ENCODE measurements around the gene PNCK. TPM values are rescaled to one million over a fixed set of nuclear protein-coding genes. Genes with fewer than 3 reads are reported as not detected.

PNCK gene
- total and polyA plus RNA-seq, 9 donors = 0.51 to 5.9 (median 1.3) TPM; not detected in 1

- Histone ChIP-seq H3K4me3 (no peak overlapping the region), H3K9me3 (peaks cover 0 to 7% of the 10 kb centered on the region in 2 donors), H3K27me3 (no peaks in the 10 kb centered on the region), H3K36me3 (no peaks in the 10 kb centered on the region), H3K4me1 (ENCODE audit: insufficient read depth) (no peaks in the 10 kb centered on the region), H3K27ac (no peak overlapping the region)
- intact Hi-C loops (cut with DNase I) = no loop called here
- 75 to 87% (median 75%) methylated on average over 9 of the region's 9 CpGs for WGBS, 3 donors
- no peak for TF ChIP-seq CTCF (IDR thresholded peaks at IDR 0.05)
- TF ChIP-seq EP300 (IDR thresholded peaks at IDR 0.05) = no peak
- TF ChIP-seq POLR2A (IDR thresholded peaks at IDR 0.05) = no peak
- DNase-seq = peak in 1 of 5 donors; percentile 7
Measured at GRCh38 chrX:153651540-153652079, 22.0 kb downstream of the PNCK start.

GRCh38 chrX:153650959-153651358 is 22.7 kb downstream of the PNCK start:
- no peak overlapping the region for H3K4me3 ChIP-seq
- no peaks in the 10 kb centered on the region for H3K36me3 ChIP-seq
- WGBS, 3 donors = 85 to 87% (median 85%) methylated on average over 13 of the region's 13 CpGs
- H3K27ac ChIP-seq = no peak overlapping the region
- intact Hi-C loops (cut with DNase I) = no loop called here
- TF ChIP-seq EP300 (IDR thresholded peaks at IDR 0.05) (no peak), CTCF (IDR thresholded peaks at IDR 0.05) (no peak), POLR2A (IDR thresholded peaks at IDR 0.05) (no peak)
- peaks cover 0 to 7% of the 10 kb centered on the region in 2 donors for H3K9me3 ChIP-seq
- DNase-seq = no peak
- no peaks in the 10 kb centered on the region for H3K27me3 ChIP-seq
- no peaks in the 10 kb centered on the region for H3K4me1 ChIP-seq (ENCODE audit: insufficient read depth)

GRCh38 chrX:153649915-153650782 is 23.5 kb downstream of the PNCK start:
- no peaks in the 10 kb centered on the region for H3K4me1 ChIP-seq (ENCODE audit: insufficient read depth)
- TF ChIP-seq POLR2A (IDR thresholded peaks at IDR 0.05) (no peak), CTCF (IDR thresholded peaks at IDR 0.05) (no peak), EP300 (IDR thresholded peaks at IDR 0.05) (no peak)
- DNase-seq = peak in 4 of 5 donors; percentile 6 to 11 (median 8)

GRCh38 chrX:153649178-153649914 is 24.3 kb downstream of the PNCK start:
- H3K27ac ChIP-seq = no peak overlapping the region
- no peaks in the 10 kb centered on the region for H3K4me1 ChIP-seq (ENCODE audit: insufficient read depth)
- H3K36me3 ChIP-seq = no peaks in the 10 kb centered on the region
- peaks cover 0 to 7% of the 10 kb centered on the region in 2 donors for H3K9me3 ChIP-seq
- no peak overlapping the region for H3K4me3 ChIP-seq
- DNase-seq = peak; percentile 7 to 31 (median 11)
- TF ChIP-seq POLR2A (IDR thresholded peaks at IDR 0.05) (no peak), CTCF (IDR thresholded peaks at IDR 0.05) (no peak), EP300 (IDR thresholded peaks at IDR 0.05) (no peak)
- intact Hi-C loops (cut with DNase I) = no loop called here
- H3K27me3 ChIP-seq = no peaks in the 10 kb centered on the region
- WGBS, 3 donors = 86 to 88% (median 86%) methylated on average over 25 to 26 of the region's 26 CpGs

More at GRCh38 chrX:153649915-153650782, 23.5 kb downstream of the PNCK start:
- no peaks in the 10 kb centered on the region for H3K36me3 ChIP-seq
- WGBS, 3 donors = 75 to 83% (median 81%) methylated on average over 40 to 41 of the region's 41 CpGs
- H3K27me3 ChIP-seq = no peaks in the 10 kb centered on the region
- intact Hi-C loops (cut with DNase I) = no loop called here
- H3K4me3 ChIP-seq = no peak overlapping the region
- no peak overlapping the region for H3K27ac ChIP-seq
- peaks cover 0 to 7% of the 10 kb centered on the region in 2 donors for H3K9me3 ChIP-seq
